Measurements from ENCODE around the gene KLK1. TPM values are rescaled to one million over a fixed set of nuclear protein-coding genes. Genes with fewer than 3 reads are reported as not detected.

KLK1 gene
- total RNA-seq = not detected in 2 replicates

GRCh38 chr19:50823389-50824042, at the start of gene KLK1:
Gene KLK1, minus strand, starts transcription at chr19:50823787. Its CDS starts 39 bp downstream, at chr19:50823748.

DNA sequence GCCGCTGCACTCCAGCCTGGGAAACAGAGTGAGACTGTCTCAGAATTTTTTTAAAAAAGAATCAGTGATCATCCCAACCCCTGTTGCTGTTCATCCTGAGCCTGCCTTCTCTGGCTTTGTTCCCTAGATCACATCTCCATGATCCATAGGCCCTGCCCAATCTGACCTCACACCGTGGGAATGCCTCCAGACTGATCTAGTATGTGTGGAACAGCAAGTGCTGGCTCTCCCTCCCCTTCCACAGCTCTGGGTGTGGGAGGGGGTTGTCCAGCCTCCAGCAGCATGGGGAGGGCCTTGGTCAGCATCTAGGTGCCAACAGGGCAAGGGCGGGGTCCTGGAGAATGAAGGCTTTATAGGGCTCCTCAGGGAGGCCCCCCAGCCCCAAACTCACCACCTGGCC, 49.5 kb upstream of the KLK1 start, which contains the start of gene KLK2:
Gene KLK2, plus strand, starts transcription at position 384 of the 400 bp plus-strand sequence. CDS start 35 bp downstream, outside the sequence.

GRCh38 chr19:50854636-50855410, 31.2 kb upstream of the KLK1 start, which contains the start of gene KLK3:
Gene KLK3, plus strand, starts transcription at chr19:50854915. Its CDS starts 41 bp downstream, at chr19:50854956.

GRCh38 chr19:50833117-50833801, 9.7 kb upstream of the KLK1 start, which contains the start of gene KLK15:
Gene KLK15, minus strand, starts transcription at chr19:50833574. Its CDS starts 2,082 bp downstream, at chr19:50831492.

GRCh38 chr19:50790396-50790795, 33.2 kb downstream of the KLK1 start, which contains the start of gene ACP4:
Gene ACP4, plus strand, starts transcription at chr19:50790415. Its CDS starts 0 bp downstream, at chr19:50790415.

DNA sequence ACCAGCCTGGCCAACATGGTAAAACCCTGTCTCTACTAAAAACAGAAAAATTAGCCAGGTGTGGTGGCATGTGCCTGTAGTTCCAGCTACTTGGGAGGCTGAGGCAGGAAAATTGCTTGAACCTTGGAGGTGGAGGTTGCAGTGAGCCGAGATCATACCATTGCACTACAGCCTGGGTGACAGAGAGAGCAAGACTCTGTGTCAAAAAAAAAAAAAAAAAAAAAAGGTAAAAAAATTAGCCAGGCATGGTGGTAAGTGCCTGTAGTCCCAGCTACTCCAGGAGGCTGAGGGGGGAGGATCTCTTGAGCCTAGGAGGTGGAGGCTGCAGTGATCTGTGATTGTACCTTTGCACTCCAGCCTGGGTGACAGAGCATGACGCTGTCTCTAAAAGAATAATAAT, 53.4 kb downstream of the KLK1 start, which contains the start of gene GPR32:
Gene GPR32, plus strand, starts transcription at position 301 of the 400 bp plus-strand sequence. CDS start 137 bp downstream, outside the sequence.

Small RNA genes within 50 kb of the gene (small RNA-seq; reads per million reads assigned to genes)
- gene SNORD88A (62.3 reads per million, percentile 97 among the genes with 10 or more reads in this experiment), gene SNORD88B (not detected), gene SNORD88C (not detected)

Other genes starting within 250 kb of the KLK1 start
- gene SYT3, start 183.9 kb downstream of the KLK1 start, total RNA-seq = not detected in 2 replicates
- not detected in 2 replicates for gene C19orf81, start 174.3 kb downstream of the KLK1 start, total RNA-seq
- 0.52 and 1.2 TPM in 2 replicates for gene SHANK1, start 104.0 kb downstream of the KLK1 start, total RNA-seq
- gene CLEC11A, start 100.4 kb downstream of the KLK1 start, total RNA-seq = 9.4 and 17.7 TPM in 2 replicates
- not detected in 2 replicates for gene GPR32, start 53.3 kb downstream of the KLK1 start, total RNA-seq
- not detected in 2 replicates for gene ACP4, start 33.4 kb downstream of the KLK1 start, total RNA-seq
- gene KLK15, start 9.8 kb upstream of the KLK1 start, total RNA-seq = not detected in 2 replicates
- gene KLK3, start 31.1 kb upstream of the KLK1 start, total RNA-seq = not detected in 2 replicates
- not detected in 2 replicates for gene KLK2, start 49.7 kb upstream of the KLK1 start, total RNA-seq
- not detected in 2 replicates for gene KLK4, start 87.6 kb upstream of the KLK1 start, total RNA-seq
- gene KLK5, start 129.3 kb upstream of the KLK1 start, total RNA-seq = not detected in 2 replicates
- gene KLK6, start 145.8 kb upstream of the KLK1 start, total RNA-seq = not detected in 2 replicates
- gene KLK7, start 160.1 kb upstream of the KLK1 start, total RNA-seq = not detected in 2 replicates
- gene KLK8, start 177.8 kb upstream of the KLK1 start, total RNA-seq = not detected in 2 replicates
- not detected in 2 replicates for gene KLK10, start 195.9 kb upstream of the KLK1 start, total RNA-seq
- not detected in 2 replicates for gene KLK11, start 202.8 kb upstream of the KLK1 start, total RNA-seq
- not detected in 2 replicates for gene KLK12, start 211.2 kb upstream of the KLK1 start, total RNA-seq
- not detected in 2 replicates for gene KLK13, start 241.3 kb upstream of the KLK1 start, total RNA-seq